22Rv1 (cell line): ENCODE data around the gene ANKRD27.

ENCODE experiments used
- ZFX ChIP-seq: fragments of 450-650 bp; IDR thresholded peaks from 2 replicates; pipeline ENCODE4 v1.6.1; 2017; ENCODE audit warnings: antibody characterized with exemption, borderline replicate concordance
- TF ChIP-seq, protein P1 (sequence below): fragments of 450-650 bp; IDR thresholded peaks from 2 replicates; pipeline ENCODE4 v1.5.1; 2017; ENCODE audit warnings: mild to moderate bottlenecking

DNA sequence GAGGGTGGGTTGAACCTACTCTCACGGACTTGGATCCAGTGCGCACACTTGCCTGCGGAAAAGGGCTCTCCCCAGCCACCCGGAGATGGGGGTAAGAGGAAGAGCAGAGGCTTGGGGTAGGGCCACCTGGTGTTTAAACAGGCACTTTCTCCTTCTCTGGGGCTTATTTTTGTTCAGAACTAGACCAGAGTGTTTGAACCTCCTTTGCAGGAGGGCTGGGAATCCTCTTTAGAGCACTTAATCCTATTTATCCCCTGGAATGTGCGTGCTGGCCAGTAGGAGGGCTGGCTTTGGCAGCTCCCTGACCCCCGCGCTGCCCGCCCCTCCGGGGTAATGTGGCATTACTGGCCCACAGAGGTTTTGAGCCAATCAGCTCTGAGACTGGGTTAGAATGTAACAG lies 2.7 kb upstream of the ANKRD27 start:
- no peak for TF ChIP-seq ZFX
- TF ChIP-seq, protein P1, sequence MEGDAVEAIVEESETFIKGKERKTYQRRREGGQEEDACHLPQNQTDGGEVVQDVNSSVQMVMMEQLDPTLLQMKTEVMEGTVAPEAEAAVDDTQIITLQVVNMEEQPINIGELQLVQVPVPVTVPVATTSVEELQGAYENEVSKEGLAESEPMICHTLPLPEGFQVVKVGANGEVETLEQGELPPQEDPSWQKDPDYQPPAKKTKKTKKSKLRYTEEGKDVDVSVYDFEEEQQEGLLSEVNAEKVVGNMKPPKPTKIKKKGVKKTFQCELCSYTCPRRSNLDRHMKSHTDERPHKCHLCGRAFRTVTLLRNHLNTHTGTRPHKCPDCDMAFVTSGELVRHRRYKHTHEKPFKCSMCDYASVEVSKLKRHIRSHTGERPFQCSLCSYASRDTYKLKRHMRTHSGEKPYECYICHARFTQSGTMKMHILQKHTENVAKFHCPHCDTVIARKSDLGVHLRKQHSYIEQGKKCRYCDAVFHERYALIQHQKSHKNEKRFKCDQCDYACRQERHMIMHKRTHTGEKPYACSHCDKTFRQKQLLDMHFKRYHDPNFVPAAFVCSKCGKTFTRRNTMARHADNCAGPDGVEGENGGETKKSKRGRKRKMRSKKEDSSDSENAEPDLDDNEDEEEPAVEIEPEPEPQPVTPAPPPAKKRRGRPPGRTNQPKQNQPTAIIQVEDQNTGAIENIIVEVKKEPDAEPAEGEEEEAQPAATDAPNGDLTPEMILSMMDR = no peak
